Measurements from ENCODE around the gene IGFBPL1.

The IGFBPL1 gene

GRCh38 chr9:38375572-38375963 is 48.7 kb downstream of the IGFBPL1 start:
- DNase-seq: no peak

DNA sequence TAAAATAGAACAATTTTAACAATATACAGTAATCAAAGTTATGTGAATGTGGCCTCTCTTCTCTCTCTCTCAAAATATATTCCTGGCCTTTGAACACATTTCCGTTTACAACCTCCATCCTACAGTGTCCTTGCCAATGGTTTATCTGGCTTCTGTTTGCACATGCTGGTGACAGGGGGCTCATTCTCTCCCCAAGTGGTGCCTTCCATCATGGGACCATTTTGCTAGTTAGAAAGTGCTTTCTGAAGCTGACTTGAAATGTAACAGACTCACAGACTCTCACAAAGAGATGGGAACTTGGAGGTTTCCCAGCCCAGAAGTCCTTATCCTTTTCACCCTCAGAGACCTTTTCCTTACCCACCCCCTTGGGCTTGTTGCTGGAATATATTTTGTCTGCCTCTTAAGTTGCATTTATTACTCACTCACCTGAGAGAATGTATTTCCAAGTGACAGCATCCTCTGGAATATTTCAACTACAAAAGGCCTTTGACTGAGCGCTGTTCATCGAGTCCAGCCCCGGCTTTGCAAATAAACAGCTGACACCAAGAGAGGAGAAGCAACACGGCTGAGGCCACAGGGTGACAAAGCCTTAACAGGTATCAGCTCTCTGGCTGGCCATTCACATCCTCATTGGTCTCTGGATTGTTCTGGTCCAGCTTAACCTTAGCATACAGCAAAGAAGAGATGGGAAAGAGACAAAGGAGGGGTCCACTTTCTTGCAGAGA is 49.2 kb downstream of the IGFBPL1 start:
- no peak for DNase-seq

DNA sequence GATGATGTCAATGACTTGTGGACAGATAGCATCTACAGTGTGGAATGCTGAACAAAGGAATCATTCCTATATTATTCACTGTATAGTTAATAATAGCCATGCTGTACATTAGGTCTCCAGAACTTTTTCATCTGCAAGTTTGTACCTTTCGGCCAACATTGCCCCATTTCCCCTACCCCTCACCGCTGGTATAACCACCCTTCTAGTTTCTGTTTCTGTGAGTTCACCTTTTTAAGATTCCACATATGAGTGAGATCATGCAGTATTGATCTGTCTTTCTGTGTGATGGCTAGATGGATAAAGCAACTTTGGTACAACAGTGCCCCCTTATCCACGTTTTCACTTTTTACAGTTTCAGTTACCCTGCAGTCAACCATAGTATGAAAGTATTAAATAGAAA is 50.6 kb downstream of the IGFBPL1 start:
- DNase-seq: no peak

GRCh38 chr9:38372762-38373619 is 51.3 kb downstream of the IGFBPL1 start:
- no peak for DNase-seq

DNA sequence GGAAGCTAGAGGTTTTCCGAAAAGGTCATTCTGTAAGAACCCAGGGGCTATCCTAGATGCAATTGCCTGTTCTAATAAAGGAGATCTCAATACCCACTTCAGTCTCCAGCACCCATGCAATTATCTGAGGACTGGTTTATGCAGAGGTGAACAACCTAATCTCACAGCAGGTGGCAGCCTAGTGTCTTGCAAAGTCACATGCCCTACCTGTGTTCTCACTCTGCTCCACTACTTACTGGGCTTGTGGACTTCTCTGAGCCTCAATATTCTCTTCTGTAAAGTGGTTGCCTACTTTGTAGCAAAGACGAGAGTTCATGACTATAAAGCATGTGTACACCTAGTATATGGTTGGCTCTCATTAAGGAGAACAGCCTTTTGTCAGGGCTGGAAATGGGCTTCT is 52.8 kb downstream of the IGFBPL1 start:
- DNase-seq: peak; percentile 57

- DNase-seq: no peak
These were observed 54.1 kb downstream of the IGFBPL1 start for GRCh38 chr9:38370176-38370575.

DNA sequence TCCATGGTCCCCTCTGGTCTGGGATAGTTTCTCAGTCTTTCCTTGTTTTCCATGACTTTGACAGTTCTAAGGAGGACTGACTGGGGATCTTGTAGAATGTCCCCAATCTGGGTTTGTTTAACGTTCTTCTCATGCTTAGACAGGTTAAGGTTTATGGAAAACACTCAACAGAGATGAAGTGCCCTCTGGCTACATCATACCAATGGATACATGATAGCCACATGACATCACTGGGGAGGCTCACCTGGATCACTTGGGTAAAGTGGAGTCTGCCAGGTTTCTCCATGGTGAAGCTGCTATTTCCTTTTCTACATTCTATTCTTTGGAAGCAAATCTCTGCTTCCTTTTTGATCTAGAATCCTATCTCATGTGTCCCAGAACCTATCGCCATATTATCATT is 55.5 kb downstream of the IGFBPL1 start:
- no peak for DNase-seq

DNA sequence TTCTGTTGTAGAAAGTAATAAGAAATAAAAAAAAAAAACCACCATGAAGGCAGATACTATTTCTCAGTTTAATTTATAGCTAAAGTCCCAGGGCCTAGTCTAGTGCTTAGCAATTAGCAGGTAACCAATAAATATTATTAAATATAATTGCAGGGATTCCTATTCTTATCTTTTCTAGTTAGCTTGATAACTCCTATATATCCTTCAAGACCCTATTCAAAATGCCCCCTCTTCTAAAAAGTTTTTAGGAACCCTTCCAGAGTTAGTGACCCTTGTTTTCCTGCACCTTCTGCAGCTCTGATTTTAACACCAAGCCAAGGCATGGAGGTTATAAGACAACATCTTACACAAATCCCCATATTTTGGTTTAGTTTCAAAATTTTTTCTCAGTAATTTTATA is 56.4 kb downstream of the IGFBPL1 start:
- no peak for DNase-seq

- DNase-seq: no peak
These were observed 60.7 kb downstream of the IGFBPL1 start for GRCh38 chr9:38363589-38363925.

GRCh38 chr9:38362852-38363588 is 61.2 kb downstream of the IGFBPL1 start:
- DNase-seq: peak; percentile 55

DNA sequence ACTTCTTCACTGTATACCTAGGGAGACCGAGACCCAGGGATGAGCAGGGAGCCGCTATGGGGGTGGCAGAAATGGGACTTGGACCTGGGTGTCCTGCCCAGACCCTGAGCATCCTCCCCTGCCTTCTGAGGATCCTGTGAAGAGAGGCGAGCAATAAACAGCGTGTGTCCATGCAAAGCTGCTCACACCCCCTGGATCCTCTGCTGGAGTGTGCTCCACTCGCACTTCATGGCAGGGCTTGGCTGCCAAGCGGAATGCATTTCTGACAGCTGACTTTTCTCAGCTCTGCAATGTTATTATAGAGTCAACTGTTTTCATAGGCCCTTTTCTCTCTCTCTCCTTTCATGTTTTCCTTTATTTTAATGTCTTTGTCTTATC is 62.8 kb downstream of the IGFBPL1 start:
- no peak for DNase-seq

GRCh38 chr9:38360839-38361472 is 63.3 kb downstream of the IGFBPL1 start:
- DNase-seq: no peak

DNA sequence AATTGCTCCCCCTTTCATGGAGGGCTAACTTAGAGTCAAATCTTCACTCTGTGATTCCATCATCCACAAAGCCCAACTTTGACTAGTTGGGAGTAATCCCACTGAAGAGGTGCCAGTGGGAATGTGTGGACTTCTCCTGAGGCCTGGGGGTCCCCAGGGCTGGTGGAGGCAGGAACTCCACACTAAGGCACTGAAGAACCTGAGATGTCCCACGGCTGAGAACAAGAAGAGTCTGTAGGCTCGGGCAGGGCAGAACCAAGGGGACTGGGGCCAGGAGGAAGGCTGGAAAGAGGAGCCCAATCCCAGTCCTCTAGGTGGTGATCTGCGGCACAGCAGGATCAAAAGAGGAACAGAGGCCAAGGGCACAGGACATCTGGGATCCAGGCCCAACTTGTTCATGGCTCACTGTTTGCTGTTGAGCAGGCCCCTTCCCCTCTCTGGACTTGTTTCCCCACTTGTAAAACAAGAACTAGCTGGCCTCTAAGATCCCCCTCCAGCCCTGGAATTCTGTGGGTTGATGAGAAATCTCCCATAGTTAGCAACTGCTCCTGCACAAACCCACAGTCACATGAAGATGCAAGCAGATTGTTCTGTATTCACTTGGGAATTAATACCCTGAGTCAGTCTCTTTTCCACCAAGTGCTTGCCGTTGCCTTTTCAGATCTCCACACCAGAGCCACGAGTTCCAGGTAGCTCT is 64.4 kb downstream of the IGFBPL1 start:
- no peak for DNase-seq

DNA sequence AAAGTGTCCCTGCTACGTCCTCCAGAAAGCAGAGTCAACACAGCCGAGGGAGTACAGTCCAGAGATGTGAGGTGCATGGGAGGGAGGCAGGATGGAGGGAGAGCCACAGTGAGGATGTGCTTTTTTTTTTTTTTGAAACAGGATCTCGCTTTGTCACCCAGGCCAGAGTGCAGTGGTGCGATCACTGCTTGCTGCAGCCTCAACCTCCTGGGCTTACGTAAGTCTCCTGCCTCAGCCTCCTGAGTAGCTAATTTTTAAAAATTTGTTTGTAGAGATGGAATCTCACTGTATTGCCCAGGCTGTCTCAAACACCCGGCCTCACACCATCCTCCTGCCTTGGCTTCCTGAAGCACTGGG is 65.0 kb downstream of the IGFBPL1 start:
- DNase-seq: no peak

- no peak for DNase-seq
These were observed 65.6 kb downstream of the IGFBPL1 start for GRCh38 chr9:38358390-38359296.

DNA sequence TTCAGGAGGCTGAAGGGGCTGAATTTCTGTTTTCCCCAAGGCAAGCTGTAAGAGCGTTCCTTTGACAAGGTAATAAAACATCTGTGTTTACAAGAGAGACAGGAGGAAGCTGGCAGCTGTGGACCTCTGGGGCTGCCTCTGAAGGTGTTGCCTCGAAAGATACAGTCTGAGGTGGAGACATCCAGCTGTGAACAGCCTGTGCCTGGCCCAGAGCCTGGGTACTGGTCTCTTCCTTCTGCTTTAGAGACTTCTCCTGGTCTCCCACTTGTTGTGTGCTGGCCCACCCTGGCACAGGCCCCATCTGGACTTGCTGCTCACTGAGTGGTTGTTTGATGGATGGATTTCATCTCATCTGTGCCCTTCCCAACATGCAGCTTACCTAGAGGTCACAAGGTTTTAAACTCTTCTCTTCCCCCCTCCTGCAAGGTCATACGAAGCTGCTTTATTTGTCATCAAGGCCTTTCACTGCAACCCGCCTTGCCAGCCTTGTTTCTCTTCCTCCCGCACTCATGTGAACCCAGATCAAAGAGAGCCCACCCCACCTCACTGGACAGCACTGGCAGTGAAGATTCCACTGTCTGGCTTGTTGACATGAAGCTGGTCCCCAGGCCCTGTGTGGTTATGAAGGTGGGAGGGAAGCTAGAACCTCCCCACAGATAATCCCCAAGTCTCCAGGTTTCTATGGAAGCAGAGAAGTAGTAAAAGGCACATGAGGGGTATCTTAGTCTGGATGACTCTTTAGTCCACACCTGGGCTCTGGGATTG is 66.7 kb downstream of the IGFBPL1 start:
- DNase-seq: no peak

DNA sequence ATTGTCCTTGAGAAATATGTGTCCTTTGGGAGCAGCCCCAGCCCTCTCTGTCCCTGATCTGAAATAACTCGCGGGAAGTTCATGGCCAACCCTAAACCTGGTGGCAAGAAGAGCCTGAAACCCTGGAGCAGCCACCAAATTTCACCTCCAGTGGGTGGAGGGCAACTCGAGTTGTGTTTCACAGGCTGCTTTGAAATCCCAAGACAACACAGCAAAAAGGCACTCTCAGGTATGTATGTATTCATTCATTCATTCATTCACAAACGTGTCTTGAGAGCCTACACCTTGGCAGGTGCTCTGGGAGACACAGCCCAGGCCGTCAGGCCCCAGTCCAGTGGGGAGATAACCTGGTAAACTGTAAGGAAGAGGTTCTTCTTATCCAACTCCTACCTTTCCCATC is 67.4 kb downstream of the IGFBPL1 start:
- no peak for DNase-seq
